ENCODE measurements around the gene RECQL5. TPM values are rescaled to one million over a fixed set of nuclear protein-coding genes. Genes with fewer than 3 reads are reported as not detected.

RECQL5 gene
- total RNA-seq, 2 donors from 2014 or later, result 23.2 to 27.0 TPM

GRCh38 chr17:75691801-75692626 is 25.1 kb upstream of the RECQL5 start:
- ATAC-seq, result peak; percentile 41
- intact Hi-C loops (cut with DNase I, micrococcal nuclease), result no loop called here
- DNase-seq, result no peak

- DNase-seq (no peak), ATAC-seq (no peak)
- intact Hi-C loops (cut with DNase I, micrococcal nuclease), result no loop called here
These were observed 24.4 kb upstream of the RECQL5 start for GRCh38 chr17:75691371-75691791.

GRCh38 chr17:75689441-75689873 is 22.5 kb upstream of the RECQL5 start:
- DNase-seq (no peak), ATAC-seq (no peak)
- intact Hi-C loops (cut with DNase I, micrococcal nuclease), result no loop called here

- intact Hi-C loops (cut with DNase I, micrococcal nuclease), result no loop called here
- no peak for DNase-seq
- ATAC-seq, result no peak
These were observed 21.4 kb upstream of the RECQL5 start for GRCh38 chr17:75688209-75688825.

- no peak for DNase-seq
- intact Hi-C loops (cut with DNase I, micrococcal nuclease), result no loop called here
These were observed 18.5 kb upstream of the RECQL5 start for GRCh38 chr17:75685499-75685898.

GRCh38 chr17:75684924-75685323 is 18.0 kb upstream of the RECQL5 start:
- ATAC-seq, result peak; percentile 66
- peak; percentile 38 to 76 for DNase-seq
- intact Hi-C loops (cut with DNase I, micrococcal nuclease), result no loop called here

More at GRCh38 chr17:75685499-75685898, 18.5 kb upstream of the RECQL5 start:
- ATAC-seq, result no peak

GRCh38 chr17:75684249-75684648 is 17.3 kb upstream of the RECQL5 start:
- intact Hi-C loops (cut with DNase I, micrococcal nuclease), result no loop called here
- DNase-seq, result no peak
- peak; percentile 62 for ATAC-seq

GRCh38 chr17:75683583-75683982 is 16.6 kb upstream of the RECQL5 start:
- peak; percentile 68 for ATAC-seq
- intact Hi-C loops (cut with DNase I, micrococcal nuclease), result no loop called here
- DNase-seq, result no peak

- ATAC-seq (no peak), DNase-seq (no peak)
- intact Hi-C loops (cut with DNase I, micrococcal nuclease), result no loop called here
These were observed 14.3 kb upstream of the RECQL5 start for GRCh38 chr17:75681289-75681688.

- no peak for ATAC-seq
- intact Hi-C loops (cut with DNase I, micrococcal nuclease), result no loop called here
These were observed 13.5 kb upstream of the RECQL5 start for GRCh38 chr17:75680431-75680830.

GRCh38 chr17:75679706-75680211 is 12.8 kb upstream of the RECQL5 start:
- intact Hi-C loops (cut with DNase I, micrococcal nuclease), result loop anchor here in 1 of 2 donors (10.0 kb wide), 1 partner anchor 75 kb away; no protein-coding TSS in a partner anchor
- ATAC-seq, result peak; percentile 76
- DNase-seq, result peak; percentile 48 to 65

More at GRCh38 chr17:75680431-75680830, 13.5 kb upstream of the RECQL5 start:
- no peak for DNase-seq

- ATAC-seq (no peak), DNase-seq (no peak)
- intact Hi-C loops (cut with DNase I, micrococcal nuclease), result loop anchor here (2.0 to 10.0 kb wide), 2 partner anchors 70 to 78 kb away; no protein-coding TSS in a partner anchor
These were observed 9.5 kb upstream of the RECQL5 start for GRCh38 chr17:75676461-75676860.

- no peak for ATAC-seq
- intact Hi-C loops (cut with DNase I, micrococcal nuclease), result loop anchor here in 1 of 2 donors (10.0 kb wide), 1 partner anchor 81 kb away; no protein-coding TSS in a partner anchor
- no peak for DNase-seq
These were observed 6.5 kb upstream of the RECQL5 start for GRCh38 chr17:75673487-75673886.

- ATAC-seq (no peak), DNase-seq (no peak)
- intact Hi-C loops (cut with DNase I, micrococcal nuclease), result loop anchor here in 1 of 2 donors (10.0 kb wide), 1 partner anchor 83 kb away; no protein-coding TSS in a partner anchor
These were observed 5.1 kb upstream of the RECQL5 start for GRCh38 chr17:75672011-75672410.

GRCh38 chr17:75670868-75671267 is 3.9 kb upstream of the RECQL5 start:
- intact Hi-C loops (cut with DNase I, micrococcal nuclease), result loop anchor here in 1 of 2 donors (10.0 kb wide), 1 partner anchor 84 kb away; no protein-coding TSS in a partner anchor
- ATAC-seq (no peak), DNase-seq (no peak)

- DNase-seq (no peak), ATAC-seq (no peak)
- intact Hi-C loops (cut with DNase I, micrococcal nuclease), result no loop called here
These were observed 1.5 kb upstream of the RECQL5 start for GRCh38 chr17:75668489-75668888.

- intact Hi-C loops (cut with DNase I, micrococcal nuclease), result no loop called here
- no peak for ATAC-seq
- DNase-seq, result no peak
These were observed 871 bp upstream of the RECQL5 start for GRCh38 chr17:75667825-75668224.

GRCh38 chr17:75665981-75666380 is 973 bp downstream of the RECQL5 start:
- intact Hi-C loops (cut with DNase I, micrococcal nuclease), result no loop called here
- no peak for ATAC-seq
- DNase-seq, result no peak

GRCh38 chr17:75664099-75664549 is 2.8 kb downstream of the RECQL5 start:
- no peak for DNase-seq
- intact Hi-C loops (cut with DNase I, micrococcal nuclease), result no loop called here
- ATAC-seq, result no peak

GRCh38 chr17:75662511-75662910 is 4.4 kb downstream of the RECQL5 start:
- ATAC-seq (no peak), DNase-seq (no peak)
- intact Hi-C loops (cut with DNase I, micrococcal nuclease), result no loop called here

Data from left colon (tissue), 2 donors.